ENCODE results near the gene FAM111A. TPM values are rescaled to one million over a fixed set of nuclear protein-coding genes. Genes with fewer than 3 reads are reported as not detected.

Gene FAM111A
- total RNA-seq, 1 donor from 2014 or later, result 42.2 TPM

DNA sequence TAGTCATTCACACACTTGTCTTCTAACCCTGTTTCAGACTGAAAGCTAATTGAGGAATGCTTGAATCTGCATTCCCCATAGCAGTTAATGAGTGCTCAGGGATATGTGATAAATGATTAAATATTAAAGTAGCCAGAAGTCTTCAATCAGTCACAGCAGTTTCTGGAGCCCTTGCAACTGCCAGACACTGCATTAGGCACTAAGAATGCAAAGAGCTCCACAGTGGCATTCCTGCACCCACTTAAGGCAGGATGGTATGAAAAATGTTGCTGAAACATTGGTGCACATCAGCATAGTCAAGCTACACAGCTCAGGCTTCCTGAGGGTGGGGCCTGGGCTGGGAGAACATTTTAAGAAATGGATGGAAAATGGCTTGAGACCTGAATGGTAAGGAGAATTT lies 35.7 kb downstream of the FAM111A start:
- no peak for DNase-seq (ENCODE audit: low read depth, low spot score)

DNA sequence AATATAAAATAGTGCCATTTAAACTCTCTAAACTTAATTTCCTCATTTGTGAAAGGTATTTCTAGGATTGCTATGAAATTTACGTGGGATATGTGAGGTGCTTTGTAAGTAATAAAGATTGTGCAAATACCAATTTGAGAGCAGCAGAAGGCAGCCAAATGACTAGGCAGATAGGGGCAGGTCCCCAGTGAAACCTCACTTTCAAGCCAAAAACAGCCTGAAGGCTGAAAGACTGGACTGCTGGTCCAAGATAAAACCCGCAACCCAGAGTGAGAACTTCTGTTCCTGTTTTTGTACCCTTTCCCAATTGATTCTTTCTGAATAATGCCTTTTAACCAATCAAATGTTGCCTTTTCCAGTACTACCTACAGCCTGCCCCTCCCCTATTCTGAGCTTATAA lies 36.5 kb downstream of the FAM111A start:
- no peak for DNase-seq (ENCODE audit: low read depth, low spot score)

DNA sequence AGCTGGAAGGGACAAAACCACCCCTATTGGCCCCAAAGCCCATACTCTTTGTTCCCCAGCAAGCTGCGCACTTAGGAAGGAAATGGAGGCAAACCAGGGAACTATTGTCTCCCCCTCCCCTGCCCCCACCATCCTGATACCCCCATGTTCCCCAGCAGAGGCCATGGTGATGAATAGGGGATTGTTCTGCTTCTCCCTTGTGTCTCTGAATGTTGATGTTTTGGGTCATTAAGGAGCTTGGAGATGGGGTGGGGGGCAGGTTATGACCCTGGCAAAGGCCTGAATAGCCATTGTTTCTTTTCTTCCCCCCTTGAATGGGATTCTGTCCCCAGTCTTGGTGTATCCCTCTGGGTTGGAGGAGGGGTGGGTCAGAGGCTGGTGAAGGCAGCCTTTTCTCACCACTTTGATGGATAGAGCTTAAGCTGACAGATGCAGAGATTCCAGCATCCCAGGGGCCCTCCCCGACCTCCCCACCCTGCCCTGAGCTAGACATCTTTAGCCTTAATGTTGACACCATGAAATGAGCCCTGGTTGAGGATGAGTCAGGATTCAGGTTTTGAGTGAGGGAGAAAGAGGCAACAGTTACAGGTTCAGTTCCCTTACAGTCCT lies 37.6 kb downstream of the FAM111A start:
- DNase-seq (ENCODE audit: low read depth, low spot score), result no peak

DNA sequence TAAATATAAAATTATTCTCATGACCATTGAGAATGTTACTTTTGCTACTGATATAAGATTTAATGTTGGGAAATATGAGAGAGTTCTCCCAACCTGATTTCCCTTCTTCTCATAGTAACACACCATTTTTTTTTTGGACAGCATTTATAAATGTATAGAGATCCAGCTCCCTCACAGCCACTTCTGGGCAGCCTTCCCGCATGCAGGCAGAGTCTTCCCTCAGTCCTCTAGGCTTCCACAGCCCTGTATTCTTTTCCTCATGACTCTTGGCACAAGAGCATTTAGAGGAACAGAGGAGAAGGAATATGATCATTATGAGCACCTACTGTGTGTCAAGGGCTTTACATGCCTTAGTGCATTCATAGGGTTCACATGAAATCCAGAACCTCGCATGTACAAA lies 38.3 kb downstream of the FAM111A start:
- DNase-seq (ENCODE audit: low read depth, low spot score), result no peak

DNA sequence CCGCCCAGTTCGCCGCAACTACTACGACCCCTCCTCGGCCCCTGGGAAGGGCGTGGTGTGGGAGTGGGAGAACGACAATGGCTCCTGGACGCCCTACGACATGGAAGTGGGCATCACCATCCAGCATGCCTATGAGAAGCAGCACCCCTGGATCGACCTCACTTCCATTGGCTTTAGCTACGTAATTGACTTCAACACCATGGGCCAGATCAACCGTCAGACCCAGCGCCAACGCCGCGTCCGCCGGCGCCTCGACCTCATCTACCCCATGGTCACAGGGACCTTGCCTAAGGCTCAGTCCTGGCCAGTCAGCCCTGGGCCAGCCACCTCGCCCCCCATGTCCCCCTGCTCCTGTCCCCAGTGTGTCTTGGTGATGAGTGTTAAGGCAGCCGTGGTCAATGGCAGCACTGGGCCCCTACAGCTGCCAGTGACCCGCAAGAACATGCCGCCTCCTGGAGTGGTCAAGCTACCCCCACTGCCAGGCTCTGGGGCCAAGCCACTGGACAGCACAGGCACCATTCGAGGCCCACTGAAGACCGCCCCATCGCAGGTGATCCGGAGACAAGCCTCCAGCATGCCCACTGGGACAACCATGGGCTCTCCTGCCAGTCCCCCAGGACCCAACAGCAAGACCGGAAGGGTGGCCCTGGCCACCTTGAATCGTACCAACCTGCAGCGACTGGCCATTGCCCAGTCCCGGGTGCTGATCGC lies 39.2 kb downstream of the FAM111A start:
- no peak for DNase-seq (ENCODE audit: low read depth, low spot score)

DNA sequence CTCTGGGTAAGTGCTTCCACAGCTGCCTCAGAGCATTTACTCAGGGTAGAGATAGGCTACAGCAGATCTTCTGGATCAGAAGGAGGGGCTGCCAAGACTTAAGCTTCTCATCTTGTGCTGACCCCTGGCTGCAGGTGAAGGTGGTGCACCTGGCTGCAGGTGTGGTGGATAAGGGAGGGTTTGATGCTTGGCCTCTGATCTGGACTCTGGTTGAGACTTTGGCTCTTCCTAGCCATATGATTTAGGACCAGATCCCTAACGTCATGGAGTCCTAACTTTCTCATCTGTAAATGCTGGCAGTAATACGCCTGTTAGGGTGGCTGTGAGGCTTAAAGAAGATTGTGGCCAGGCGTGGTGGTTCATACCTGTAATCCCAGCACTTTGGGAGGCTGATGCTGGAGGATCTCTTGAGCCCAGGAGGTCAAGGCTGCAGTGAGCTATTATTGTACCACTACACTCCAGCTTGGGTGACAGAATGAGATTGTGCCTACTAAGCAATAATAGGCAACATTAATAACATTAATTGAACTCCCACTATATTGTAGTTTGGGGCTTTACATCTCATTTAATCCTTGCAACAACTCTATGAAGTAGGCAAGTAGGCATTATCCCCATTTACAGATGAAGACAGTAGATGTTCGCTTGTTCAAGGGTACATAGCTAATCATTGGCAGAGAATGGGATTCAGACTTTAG lies 39.9 kb downstream of the FAM111A start:
- DNase-seq (ENCODE audit: low read depth, low spot score), result no peak

DNA sequence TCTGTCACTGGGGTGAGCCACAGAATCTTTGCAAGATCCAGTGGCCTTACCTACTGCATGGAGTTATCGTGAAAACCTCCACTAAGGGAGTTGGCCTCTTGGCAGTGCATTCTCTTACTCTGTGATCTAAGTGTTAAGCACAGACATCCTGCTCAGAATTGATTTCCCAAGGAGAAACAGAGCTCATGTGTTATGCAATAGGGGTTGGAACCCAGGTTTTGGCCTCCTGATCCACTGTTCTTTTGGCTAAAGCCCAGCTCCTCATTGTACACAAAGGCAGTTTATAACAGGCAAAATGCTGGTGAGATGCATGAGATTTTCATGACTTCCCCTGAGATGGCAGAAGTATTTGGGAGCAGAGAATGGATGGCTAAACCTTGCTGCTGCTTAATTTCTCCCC lies 41.1 kb downstream of the FAM111A start:
- DNase-seq (ENCODE audit: low read depth, low spot score), result no peak

DNA sequence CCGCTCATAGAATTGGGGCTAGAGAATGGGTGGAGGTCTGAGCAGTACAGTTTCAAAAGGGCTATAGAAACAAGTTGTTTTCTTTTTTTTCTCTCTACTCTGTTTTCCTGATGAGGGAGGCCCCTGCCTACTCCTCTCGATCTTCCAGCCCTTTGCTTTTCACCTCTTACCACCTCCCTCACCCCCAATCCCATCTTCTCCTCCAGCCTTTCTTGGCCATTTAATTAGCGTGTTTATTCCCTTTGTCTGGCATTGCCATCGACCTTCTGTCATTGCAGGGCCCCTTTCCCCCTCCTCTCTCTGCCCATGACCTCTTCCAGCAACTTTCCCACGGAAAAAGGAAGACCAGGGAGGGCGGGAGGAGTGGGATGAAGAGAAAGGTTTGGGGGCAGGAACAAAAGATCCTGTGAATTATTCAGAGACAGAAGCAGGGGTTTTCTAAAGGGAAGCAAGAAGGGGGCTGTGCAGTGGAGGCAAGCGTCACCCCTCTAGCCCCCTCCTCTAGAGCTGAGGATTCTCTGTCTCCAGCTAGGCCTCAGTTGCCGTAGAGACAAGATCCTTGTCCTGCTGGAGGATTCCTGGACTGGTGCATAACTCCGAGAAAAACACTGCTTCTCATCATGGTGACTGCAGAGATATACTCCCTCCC lies 42.2 kb downstream of the FAM111A start:
- no peak for DNase-seq (ENCODE audit: low read depth, low spot score)

DNA sequence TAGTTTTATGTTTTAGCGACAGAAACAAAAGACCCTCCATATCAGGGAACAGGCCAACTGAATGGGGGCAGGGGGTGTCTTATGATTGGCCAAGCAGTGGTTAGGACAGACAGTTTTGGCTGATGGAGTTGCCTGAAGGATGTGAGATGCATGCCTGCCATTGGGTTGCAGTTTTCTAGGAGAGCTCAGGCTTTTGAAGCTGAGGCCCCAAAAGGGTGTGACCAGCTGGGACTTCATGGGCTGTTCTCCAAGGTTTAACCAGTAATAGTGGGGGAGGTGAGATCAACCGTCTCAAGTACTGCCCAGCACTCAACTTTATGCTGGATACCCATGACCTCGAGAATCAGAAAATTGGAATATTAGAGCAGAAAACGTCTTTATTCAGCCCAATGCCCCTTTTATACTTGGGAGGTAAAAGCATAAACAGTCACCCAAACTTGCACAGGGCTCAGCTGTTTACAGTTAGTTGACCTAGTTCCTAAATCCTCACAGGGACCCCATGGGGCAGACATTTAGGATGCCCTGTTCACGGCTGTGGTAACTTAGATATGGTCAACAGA lies 42.8 kb downstream of the FAM111A start:
- no peak for DNase-seq (ENCODE audit: low read depth, low spot score)

DNA sequence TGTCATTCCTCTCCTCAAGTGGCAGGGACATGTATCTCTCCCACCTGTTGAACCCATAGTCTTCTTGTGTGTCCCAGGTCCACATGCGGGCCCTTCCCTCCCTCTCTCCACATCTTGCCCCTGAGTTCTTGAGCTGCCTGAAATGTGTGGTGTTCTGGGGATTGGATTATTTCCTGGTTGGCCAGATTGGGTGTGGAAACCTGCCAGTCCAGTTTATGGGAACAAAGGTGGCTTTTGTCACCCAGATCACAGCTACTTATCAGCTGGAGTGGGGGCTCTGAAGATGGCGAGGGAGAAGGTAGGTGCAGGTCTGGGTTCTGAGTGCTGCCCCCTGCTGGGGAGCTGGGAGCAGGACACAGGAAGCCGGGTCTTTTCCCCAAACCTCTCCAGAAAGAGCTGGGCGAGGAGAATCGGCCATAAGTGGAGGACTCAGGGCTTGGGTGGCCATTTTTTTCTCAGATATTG lies 43.5 kb downstream of the FAM111A start:
- DNase-seq (ENCODE audit: low read depth, low spot score), result no peak

DNA sequence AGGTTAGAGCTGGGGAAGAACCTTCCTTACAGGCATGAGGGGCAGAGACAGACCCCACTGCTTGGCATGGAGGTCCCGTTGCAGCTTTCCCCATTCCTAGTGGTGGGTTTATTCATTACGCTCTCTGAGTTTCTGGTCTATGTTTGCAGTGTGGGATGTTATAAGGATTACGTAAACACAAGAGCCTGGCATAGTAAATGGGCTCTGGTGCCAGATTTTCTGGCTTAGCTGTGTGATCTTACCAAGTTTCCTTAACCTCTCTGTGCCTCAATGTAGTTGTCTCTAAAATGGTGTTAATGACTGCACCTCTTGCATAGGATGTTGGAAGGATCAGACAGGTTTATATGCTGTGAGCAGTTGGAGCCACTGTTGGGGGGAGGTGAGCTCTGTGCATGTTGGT lies 44.4 kb downstream of the FAM111A start:
- no peak for DNase-seq (ENCODE audit: low read depth, low spot score)

DNA sequence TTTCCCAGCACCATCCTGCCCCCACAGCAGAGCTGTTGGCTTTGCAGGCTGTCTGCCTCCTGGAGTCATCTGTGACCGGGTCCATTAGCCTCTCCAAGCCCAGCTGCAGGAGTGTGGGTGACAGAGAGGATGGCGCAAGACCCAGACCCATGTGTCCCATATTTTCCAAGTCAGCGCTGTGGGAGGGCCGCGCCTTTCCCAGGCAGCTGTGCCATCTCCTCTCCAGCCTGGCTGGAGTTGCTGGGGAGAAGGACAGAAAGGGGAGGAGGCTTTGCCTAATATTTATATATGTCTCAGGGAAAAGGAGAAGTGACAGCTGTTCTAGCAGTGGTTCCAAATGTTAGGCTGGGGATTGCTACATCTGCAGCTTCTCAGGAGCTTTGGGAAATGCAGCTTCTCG lies 44.9 kb downstream of the FAM111A start:
- DNase-seq (ENCODE audit: low read depth, low spot score), result no peak

DNA sequence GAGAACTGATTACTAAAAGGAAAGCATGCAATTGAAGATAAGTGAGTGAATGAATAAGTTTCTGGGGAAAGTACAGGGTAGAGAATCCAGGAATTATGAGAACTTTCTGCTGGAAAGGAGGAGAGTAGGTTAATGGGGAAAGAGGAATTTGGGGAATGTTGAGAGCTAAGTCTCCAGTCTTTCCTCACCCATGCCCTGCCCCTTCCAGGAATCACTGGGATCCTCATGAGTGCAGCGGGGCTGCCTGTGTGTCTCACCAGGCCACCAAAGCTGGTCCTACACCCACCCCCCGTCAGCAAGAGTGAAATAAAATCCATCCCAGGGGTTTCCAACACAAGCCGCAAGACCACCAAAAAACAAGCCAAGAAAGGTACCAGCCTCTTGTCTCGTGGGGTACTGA lies 46.3 kb downstream of the FAM111A start:
- no peak for DNase-seq (ENCODE audit: low read depth, low spot score)

DNA sequence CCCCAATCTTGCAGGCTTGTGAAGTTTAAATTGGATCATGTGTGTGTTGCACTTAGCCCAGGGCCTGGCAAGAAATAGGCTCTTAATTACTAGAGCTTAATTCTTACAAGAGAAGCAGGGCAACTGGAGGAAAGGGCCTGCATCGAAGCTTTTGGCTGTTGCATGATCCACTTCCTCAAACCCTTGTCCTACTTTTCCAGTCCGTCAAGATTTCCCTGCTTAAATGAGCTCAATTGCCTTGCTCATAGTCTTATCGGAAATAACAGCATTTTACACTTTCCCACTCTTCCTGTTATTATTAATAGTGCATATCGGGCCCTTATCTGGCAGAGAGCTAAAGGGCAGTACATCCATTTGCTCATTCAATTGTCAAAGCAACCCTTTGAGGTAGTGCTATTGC lies 47.3 kb downstream of the FAM111A start:
- no peak for DNase-seq (ENCODE audit: low read depth, low spot score)

DNA sequence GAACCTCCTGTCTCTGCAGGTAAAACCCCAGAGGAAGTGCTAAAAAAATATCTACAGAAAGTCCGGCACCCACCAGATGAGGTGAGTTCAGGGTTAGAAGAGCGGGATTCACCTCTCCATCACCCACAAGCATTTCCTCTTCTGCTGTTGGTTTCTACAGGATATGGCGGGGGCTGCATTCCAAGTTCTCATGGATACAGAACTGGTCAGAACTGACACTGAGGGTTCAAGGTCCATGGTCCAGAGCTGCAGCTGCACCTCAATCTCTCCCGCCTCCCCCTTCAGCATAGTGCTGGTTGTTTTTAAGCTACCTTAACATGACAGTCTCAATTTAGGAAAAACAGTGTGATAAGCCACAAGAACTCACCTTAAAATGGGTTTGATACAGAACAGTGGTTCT lies 48.4 kb downstream of the FAM111A start:
- no peak for DNase-seq (ENCODE audit: low read depth, low spot score)

DNA sequence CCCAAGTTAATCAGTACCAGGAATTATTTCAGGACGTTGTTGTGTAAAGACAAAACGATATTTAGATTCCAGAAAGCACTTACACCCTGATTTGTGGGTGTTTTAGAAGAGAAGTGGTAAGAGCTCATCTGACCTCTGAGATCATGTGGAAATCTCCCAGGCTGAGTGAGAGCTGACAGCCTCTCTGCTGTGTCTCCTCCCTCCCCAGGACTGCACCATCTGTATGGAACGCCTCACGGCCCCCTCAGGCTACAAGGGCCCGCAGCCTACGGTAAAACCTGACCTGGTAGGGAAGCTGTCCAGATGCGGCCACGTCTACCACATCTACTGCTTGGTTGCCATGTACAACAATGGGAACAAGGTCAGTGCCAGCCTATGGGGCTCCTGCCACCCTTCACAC lies 49.2 kb downstream of the FAM111A start:
- DNase-seq (ENCODE audit: low read depth, low spot score), result no peak

DNA sequence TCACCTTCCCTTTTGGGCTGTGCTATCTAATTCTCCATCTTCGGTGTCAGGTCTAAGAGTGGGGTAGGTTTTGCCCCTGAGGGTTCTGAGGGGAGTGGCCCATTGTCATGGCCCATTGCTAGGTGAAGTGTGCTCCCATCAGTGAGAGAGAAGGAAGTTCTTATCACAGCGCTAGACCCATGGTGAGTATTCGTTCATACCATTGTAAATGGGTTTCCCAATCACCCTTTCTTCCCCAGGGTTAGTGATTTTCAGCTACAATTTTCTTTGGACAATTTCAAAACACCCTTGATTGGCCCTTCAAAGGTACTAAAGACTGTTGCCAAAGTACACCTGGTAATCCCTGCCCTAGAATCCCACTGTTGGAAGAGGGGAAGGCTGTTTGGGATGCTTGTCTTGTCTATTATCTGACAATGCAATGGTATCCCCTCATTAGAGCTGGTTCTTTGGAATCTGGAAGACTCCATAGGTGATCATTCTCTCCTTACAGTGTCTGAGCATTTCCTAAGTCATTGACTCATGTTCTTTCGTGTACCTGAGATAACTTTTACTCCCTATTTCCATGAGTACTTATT lies 49.9 kb downstream of the FAM111A start:
- no peak for DNase-seq (ENCODE audit: low read depth, low spot score)

DNA sequence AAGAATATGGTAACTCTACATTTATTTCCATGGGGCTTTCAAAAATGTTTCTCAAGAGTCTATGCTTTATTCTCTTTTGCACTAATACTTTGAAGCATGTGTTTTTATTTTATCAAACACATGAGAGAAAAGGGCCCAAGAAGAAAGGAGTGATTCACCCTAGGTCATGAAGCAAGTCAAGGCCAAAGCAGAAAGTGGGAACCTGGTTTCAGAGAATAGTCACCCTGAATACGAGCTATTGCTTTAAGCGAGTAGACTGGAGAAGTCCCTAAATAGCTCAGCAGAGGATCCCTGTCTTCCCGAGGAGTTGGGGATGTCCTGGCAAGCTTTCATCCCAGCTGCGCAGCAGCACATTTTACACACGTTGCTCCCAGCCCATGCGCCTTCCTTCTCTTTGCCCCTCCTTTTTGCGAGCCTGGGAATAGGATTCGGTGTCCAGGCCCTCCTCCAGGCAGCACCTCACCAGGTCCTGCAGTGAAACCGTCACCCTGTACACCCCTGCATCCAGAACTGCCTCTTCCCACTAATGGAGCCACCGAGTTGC lies 51.0 kb downstream of the FAM111A start:
- no peak for DNase-seq (ENCODE audit: low read depth, low spot score)

DNA sequence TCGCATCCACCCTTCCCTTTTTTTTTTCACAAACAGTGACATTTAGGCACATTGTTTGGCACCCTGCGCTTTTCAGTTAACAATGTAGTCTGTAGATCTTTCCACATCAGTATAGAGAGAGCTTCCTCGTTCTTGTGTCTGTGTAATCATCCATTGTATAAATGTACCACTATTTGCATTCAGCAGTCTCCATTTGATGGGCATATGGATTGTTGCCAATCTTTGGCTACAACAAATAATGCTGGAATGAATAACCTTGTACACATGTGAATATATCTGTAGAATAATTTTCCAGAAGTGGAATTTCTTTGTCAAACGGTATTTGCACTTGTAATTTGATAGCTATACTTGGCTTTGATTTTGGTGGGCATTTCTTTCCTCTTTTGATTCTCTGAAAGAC lies 52.9 kb downstream of the FAM111A start:
- DNase-seq (ENCODE audit: low read depth, low spot score), result no peak

DNA sequence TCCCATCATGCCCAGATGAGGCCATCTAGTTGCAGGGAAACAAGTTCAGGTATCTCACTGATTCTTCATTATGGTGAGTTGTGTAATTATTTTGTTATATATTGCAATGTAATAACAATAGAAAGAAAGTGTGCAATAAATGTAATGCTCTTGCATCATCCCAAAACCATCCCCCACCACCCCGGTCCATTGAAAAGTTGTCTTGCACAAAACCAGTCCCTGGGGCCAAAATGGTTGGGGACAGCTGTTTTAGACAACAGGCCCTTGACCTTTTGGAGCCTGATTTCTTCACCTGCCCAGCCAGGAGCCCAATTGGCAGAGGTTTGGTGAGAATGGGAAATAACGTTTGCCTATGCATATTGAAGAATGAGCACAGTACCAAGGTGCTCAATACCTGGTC lies 54.1 kb downstream of the FAM111A start:
- DNase-seq (ENCODE audit: low read depth, low spot score), result no peak

DNA sequence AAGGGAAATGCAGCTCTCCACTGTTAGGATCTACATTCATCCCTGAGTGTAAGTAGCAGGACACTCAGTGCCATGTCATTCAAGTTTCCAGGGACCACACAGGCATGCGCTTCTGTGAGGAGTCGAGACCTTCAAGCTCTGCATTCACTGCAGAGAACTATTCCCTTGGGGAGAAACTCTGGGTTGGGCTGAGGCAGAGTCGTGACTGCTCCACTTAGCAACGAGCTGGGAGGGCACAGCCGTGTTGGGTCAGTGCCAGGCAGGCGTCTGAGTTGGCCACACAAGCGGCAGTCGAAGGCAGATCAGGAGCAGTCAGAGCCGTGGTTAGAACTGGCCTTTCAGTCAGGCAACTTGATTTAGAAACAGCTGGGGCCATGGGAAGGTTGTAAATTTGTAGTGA lies 55.3 kb downstream of the FAM111A start:
- no peak for DNase-seq (ENCODE audit: low read depth, low spot score)
